HepG2 (cell line): ENCODE data around the gene TSPAN9. TPM values are rescaled to one million over a fixed set of nuclear protein-coding genes. Genes with fewer than 3 reads are reported as not detected.

Source experiments
- CREM ChIP-seq, 2 experiments: sonication (generic) in 1 of 2; formaldehyde crosslinking in 1 of 2; IDR thresholded peaks; 2 replicates each; pipeline versions ENCODE4 v1.4.0 to v1.6.1; 2016 to 2020; ENCODE audit warnings: antibody characterized with exemption in 1 of 2, mild to moderate bottlenecking in 1 of 2, missing genetic modification reagents in 1 of 2
- FOSL1 ChIP-seq: sonication (generic); formaldehyde crosslinking; IDR thresholded peaks from 2 replicates; pipeline ENCODE4 v1.9.0; 2021; ENCODE audit warnings: missing genetic modification reagents, borderline replicate concordance
- GABPA ChIP-seq, 2 experiments: IDR thresholded peaks; 2 replicates each; pipeline ENCODE4 v1.6.1; 2011 to 2016; ENCODE audit warnings: low read depth in 2 of 2, low read length in 1 of 2, missing biosample characterization in 1 of 2, missing genetic modification characterization in 1 of 2
- HOXA7 ChIP-seq: sonication (generic); formaldehyde crosslinking; IDR thresholded peaks from 2 replicates; pipeline ENCODE4 v1.8.1; 2022; ENCODE audit warnings: mild to moderate bottlenecking, missing genetic modification reagents, moderate library complexity
- JDP2 ChIP-seq: sonication (generic); formaldehyde crosslinking; IDR thresholded peaks from 2 replicates; pipeline ENCODE4 v1.8.1; 2022; ENCODE audit warnings: missing genetic modification reagents, borderline replicate concordance
- MAFG ChIP-seq: sonication (generic); formaldehyde crosslinking; IDR thresholded peaks from 2 replicates; pipeline ENCODE4 v1.5.1; 2020; ENCODE audit warnings: mild to moderate bottlenecking, missing genetic modification reagents
- MZF1 ChIP-seq: sonication (generic); formaldehyde crosslinking; IDR thresholded peaks from 2 replicates; pipeline ENCODE4 v1.8.1; 2023; ENCODE audit warnings: mild to moderate bottlenecking, missing genetic modification reagents, borderline replicate concordance
- NR2F2 ChIP-seq: IDR thresholded peaks from 2 replicates; pipeline ENCODE4 v1.6.1; 2012; ENCODE audit warnings: low read depth, inconsistent platforms, borderline replicate concordance
- RFXAP ChIP-seq: sonication (generic); formaldehyde crosslinking; IDR thresholded peaks from 2 replicates; pipeline ENCODE4 v1.4.0; 2020; ENCODE audit warnings: missing genetic modification reagents, borderline replicate concordance
- RXRA ChIP-seq: sonication (generic); formaldehyde crosslinking; IDR thresholded peaks from 2 replicates; pipeline ENCODE4 v1.5.1; 2020; ENCODE audit warnings: missing genetic modification reagents
- TMF1 ChIP-seq: sonication (generic); formaldehyde crosslinking; IDR thresholded peaks from 2 replicates; pipeline ENCODE4 v1.8.1; 2022; ENCODE audit warnings: low read depth, missing genetic modification reagents
- ZBED4 ChIP-seq: sonication (generic); formaldehyde crosslinking; IDR thresholded peaks from 2 replicates; pipeline ENCODE4 v1.4.0; 2020; ENCODE audit warnings: missing genetic modification reagents, borderline replicate concordance
- ZFP1 ChIP-seq: IDR thresholded peaks from 2 replicates; pipeline ENCODE4 v1.6.1; 2016
- ZGPAT ChIP-seq: IDR thresholded peaks from 2 replicates; pipeline ENCODE4 v1.6.1; 2016; ENCODE audit warnings: mild to moderate bottlenecking
- ZNF20 ChIP-seq: sonication (generic); formaldehyde crosslinking; IDR thresholded peaks from 2 replicates; pipeline ENCODE4 v1.4.0; 2020; ENCODE audit warnings: mild to moderate bottlenecking, moderate library complexity, missing genetic modification reagents
- ZNF281 ChIP-seq: sonication (generic); formaldehyde crosslinking; IDR thresholded peaks from 2 replicates; pipeline ENCODE4 v1.4.0; 2020; ENCODE audit warnings: missing genetic modification reagents, borderline replicate concordance
- ZNF33A ChIP-seq: sonication (generic); formaldehyde crosslinking; IDR thresholded peaks from 2 replicates; pipeline ENCODE4 v1.5.1; 2020; ENCODE audit warnings: missing genetic modification reagents, mild to moderate bottlenecking, moderate library complexity, borderline replicate concordance
- ZNF350 ChIP-seq: sonication (generic); formaldehyde crosslinking; IDR thresholded peaks from 2 replicates; pipeline ENCODE4 v1.4.0; 2020; ENCODE audit warnings: mild to moderate bottlenecking, low read depth, missing genetic modification reagents, borderline replicate concordance
- ZNF691 ChIP-seq: sonication (generic); formaldehyde crosslinking; IDR thresholded peaks from 2 replicates; pipeline ENCODE4 v1.4.0; 2020; ENCODE audit warnings: missing genetic modification reagents, low read depth, mild to moderate bottlenecking, borderline replicate concordance
- ZNF75D ChIP-seq: sonication (generic); formaldehyde crosslinking; IDR thresholded peaks from 2 replicates; pipeline ENCODE4 v1.8.1; 2023; ENCODE audit warnings: missing genetic modification reagents, mild to moderate bottlenecking, borderline replicate concordance
- ZNF788 ChIP-seq: sonication (generic); formaldehyde crosslinking; IDR thresholded peaks from 2 replicates; pipeline ENCODE4 v1.5.0; 2020; ENCODE audit warnings: mild to moderate bottlenecking, missing genetic modification reagents, borderline replicate concordance
- polyA plus RNA-seq, 8 experiments: library from polyadenylated mRNA; depleted of rRNA in 3 of 8; stranded (reverse) in 7 of 8; unstranded in 1 of 8; fragments of >200 nt; fragmentation: Illumina TruSeq in 4 of 8; extraction: Trizol in 4 of 8; gene quantifications; 2 replicates each; pipeline versions ENCODE4 v1.2.1 to v1.2.3, GENCODE V29; 2011 to 2016; ENCODE audit warnings: low read depth in 4 of 8, missing spikeins in 1 of 8, mixed read lengths in 1 of 8; ENCODE audit not compliant: insufficient read depth in 1 of 8
- total RNA-seq, 5 experiments: library from RNA; depleted of rRNA; stranded (reverse); fragments of >200 nt; fragmentation: Illumina TruSeq; extraction: Trizol; gene quantifications; 2 replicates each; pipeline ENCODE4 v1.2.3, GENCODE V29; 2016; ENCODE audit warnings: low read depth in 1 of 5

The TSPAN9 gene
- total and polyA plus RNA-seq, 2 of the 13 experiments (the other 11 are each of a cell fraction or from before 2014, with no cell fraction given) = 18.1 to 42.3 TPM

DNA sequence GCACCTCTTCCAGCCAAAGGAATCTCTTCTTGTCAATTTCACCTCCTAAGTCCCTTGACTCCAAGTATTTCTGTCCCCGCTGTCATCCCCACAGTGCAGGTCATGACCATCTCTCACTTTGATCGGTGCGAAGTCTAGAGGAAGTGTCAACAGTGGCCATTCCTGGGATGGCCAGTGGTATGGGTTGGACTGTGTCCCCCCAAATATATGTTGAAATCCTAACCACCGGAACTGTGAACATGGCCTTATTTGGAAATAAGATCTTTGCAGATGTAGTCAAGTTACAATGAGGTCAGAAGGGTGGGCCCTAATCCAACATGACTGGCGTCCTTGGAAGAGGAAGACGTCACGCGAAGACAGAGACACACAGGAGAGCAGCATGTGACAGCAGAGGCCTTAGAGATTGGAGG lies 257.9 kb downstream of the TSPAN9 start (continued):
- TF ChIP-seq ZBED4 (CRISPR knock-in tag) (no peak), ZNF691 (CRISPR knock-in tag) (no peak), ZGPAT (CRISPR knock-in tag) (peak; percentile 61), ZNF350 (CRISPR knock-in tag) (peak; percentile 67; the same call in 1 of the 2 replicates), HOXA7 (CRISPR knock-in tag) (no peak), MAFG (no peak), ZNF33A (CRISPR knock-in tag) (no peak), ZNF75D (no peak), GABPA (IDR thresholded peaks at IDR 0.05; ENCODE audit: low read depth, low read length) (no peak), GABPA (CRISPR knock-in tag; IDR thresholded peaks at IDR 0.05; ENCODE audit: low read depth) (peak; percentile 75), ZNF20 (CRISPR knock-in tag) (no peak), TMF1 (no peak), NR2F2 (peak; percentile 68), FOSL1 (CRISPR knock-in tag) (no peak), ZNF788 (CRISPR knock-in tag) (peak; percentile 40; the same call in 1 of the 2 replicates), RXRA (CRISPR knock-in tag) (peak; percentile 88), ZFP1 (CRISPR knock-in tag) (no peak), ZNF281 (peak; percentile 44; the same call in 1 of the 2 replicates), MZF1 (no peak), RFXAP (CRISPR knock-in tag) (0 out of 2 replicates have a peak, but pooled peaks have one; percentile 27), CREM (IDR thresholded peaks at IDR 0.05) (peak; percentile 66; the same call in 1 of the 2 replicates), CREM (CRISPR knock-in tag; IDR thresholded peaks at IDR 0.05) (no peak), JDP2 (no peak)
